T-helper 9 cell (primary cell): ENCODE results near the gene TAS2R40.

ENCODE experiments used
- DNase-seq: peaks from one replicate; pipeline ENCODE4 v3.0.0-alpha.2; 2020

TAS2R40 gene

GRCh38 chr7:143225047-143225446, 3.2 kb downstream of the TAS2R40 start:
- no peak for DNase-seq

- DNase-seq, result no peak
These were observed 6.0 kb downstream of the TAS2R40 start for GRCh38 chr7:143227806-143228205.

GRCh38 chr7:143229054-143229790, 7.4 kb downstream of the TAS2R40 start:
- no peak for DNase-seq

- no peak for DNase-seq
These were observed 9.0 kb downstream of the TAS2R40 start for GRCh38 chr7:143230602-143231457.

- DNase-seq, result no peak
These were observed 12.1 kb downstream of the TAS2R40 start for GRCh38 chr7:143233816-143234532.

GRCh38 chr7:143234533-143234875, 12.7 kb downstream of the TAS2R40 start:
- no peak for DNase-seq

- DNase-seq, result no peak
These were observed 13.7 kb downstream of the TAS2R40 start for GRCh38 chr7:143235561-143235960.

- DNase-seq, result no peak
These were observed 14.7 kb downstream of the TAS2R40 start for GRCh38 chr7:143236408-143236990.

- DNase-seq, result no peak
These were observed 15.5 kb downstream of the TAS2R40 start for GRCh38 chr7:143237366-143237765.

GRCh38 chr7:143238289-143238980, 16.6 kb downstream of the TAS2R40 start:
- DNase-seq, result no peak

- no peak for DNase-seq
These were observed 18.0 kb downstream of the TAS2R40 start for GRCh38 chr7:143239813-143240212.

- peak; percentile 46 for DNase-seq
These were observed 18.7 kb downstream of the TAS2R40 start for GRCh38 chr7:143240291-143241168.

- no peak for DNase-seq
These were observed 20.5 kb downstream of the TAS2R40 start for GRCh38 chr7:143242306-143242705.

- no peak for DNase-seq
These were observed 21.3 kb downstream of the TAS2R40 start for GRCh38 chr7:143243111-143243510.

- no peak for DNase-seq
These were observed 21.8 kb downstream of the TAS2R40 start for GRCh38 chr7:143243614-143244013.

GRCh38 chr7:143244321-143244720, 22.5 kb downstream of the TAS2R40 start:
- no peak for DNase-seq

- no peak for DNase-seq
These were observed 23.3 kb downstream of the TAS2R40 start for GRCh38 chr7:143245123-143245522.

GRCh38 chr7:143247372-143247771, 25.5 kb downstream of the TAS2R40 start:
- DNase-seq, result no peak

GRCh38 chr7:143248761-143249354, 27.0 kb downstream of the TAS2R40 start:
- no peak for DNase-seq

- DNase-seq, result no peak
These were observed 28.4 kb downstream of the TAS2R40 start for GRCh38 chr7:143250199-143250598.

- DNase-seq, result no peak
These were observed 29.0 kb downstream of the TAS2R40 start for GRCh38 chr7:143250822-143251221.
